WTC11 (cell line): ENCODE measurements around the gene GDF7. TPM values are rescaled to one million over a fixed set of nuclear protein-coding genes. Genes with fewer than 3 reads are reported as not detected.

Experiments used
- ATAC-seq: fragments of 200-7000 bp; cut with Tn5 transposase; 2 replicates; pipeline ENCODE4 v1.10.0; 2021; ENCODE audit warnings: mild to moderate bottlenecking, moderate library complexity
- Bru-seq: library from RNA; stranded (reverse); fragments of 400-500 nt; gene quantifications from one replicate; lab custom pipeline; 2021; lab: Mats Ljungman, UMichigan
- CTCF ChIA-PET: fragments of 300-600 bp; sonication (Branson Sonifier 250); formaldehyde crosslinking; loops from one replicate; lab custom pipeline; 2021; ENCODE audit warnings: antibody characterized with exemption; lab: Charles Lee
- POLR2A ChIA-PET: fragments of 350-600 bp; sonication (Branson Sonifier 250); formaldehyde crosslinking; loops from one replicate; lab custom pipeline; 2021; ENCODE audit warnings: antibody characterized with exemption; lab: Charles Lee
- DNase-seq: peaks from one replicate; pipeline ENCODE4 v3.0.0; 2021; ENCODE audit warnings: low spot score
- H3K27ac Mint-ChIP-seq: 2 replicates; pipeline ENCODE4 v1.8.0; 2021; ENCODE audit warnings: mixed read lengths
- H3K27me3 Mint-ChIP-seq: 2 replicates; pipeline ENCODE4 v1.8.0; 2021; ENCODE audit warnings: low read depth, mild to moderate bottlenecking, moderate library complexity, mixed read lengths
- H3K36me3 Mint-ChIP-seq: 2 replicates; pipeline ENCODE4 v1.8.0; 2021; ENCODE audit warnings: mixed read lengths
- H3K4me1 Mint-ChIP-seq: 2 replicates; pipeline ENCODE4 v1.8.0; 2022; ENCODE audit warnings: mixed read lengths
- H3K4me3 Mint-ChIP-seq: 2 replicates; pipeline ENCODE4 v1.8.0; 2021; ENCODE audit warnings: mild to moderate bottlenecking, moderate library complexity, mixed read lengths
- H3K9me3 Mint-ChIP-seq: 2 replicates; pipeline ENCODE4 v1.8.0; 2021; ENCODE audit warnings: mixed read lengths
- SMAD3 ChIP-seq: sonication (generic); formaldehyde crosslinking; IDR thresholded peaks from 2 replicates; pipeline ENCODE4 v1.8.0; 2022; ENCODE audit warnings: missing genetic modification reagents, mild to moderate bottlenecking, borderline replicate concordance
- long read RNA-seq, 3 experiments: library from RNA in 1 of 3; library from capped mRNA in 1 of 3; library from polyadenylated mRNA in 1 of 3; unstranded in 2 of 3; stranded (forward) in 1 of 3; transcript quantifications; one replicate each; pipeline ENCODE4 v2.0.0, GENCODE V29; 2021
- total RNA-seq: library from RNA; stranded (reverse); gene quantifications from 3 replicates; pipeline ENCODE4 v1.2.3, GENCODE V29; 2021
- TF ChIP-seq, protein P1 (sequence below): fragments of 250-450 bp; sonication (Bioruptor Pico); IDR thresholded peaks from 2 replicates; pipeline ENCODE4 v2.1.2; 2022; ENCODE audit warnings: mild to moderate bottlenecking, moderate library complexity
- TF ChIP-seq, protein P2 (sequence below): sonication (generic); formaldehyde crosslinking; IDR thresholded peaks from 2 replicates; pipeline ENCODE4 v1.8.1; 2023; ENCODE audit warnings: mild to moderate bottlenecking, moderate library complexity, missing genetic modification reagents
- TF ChIP-seq, protein P3 (sequence below): sonication (generic); formaldehyde crosslinking; IDR thresholded peaks from 2 replicates; pipeline ENCODE4 v1.8.0; 2022; ENCODE audit warnings: mild to moderate bottlenecking, missing genetic modification reagents
- TF ChIP-seq, protein P4 (sequence below): sonication (generic); formaldehyde crosslinking; IDR thresholded peaks from 2 replicates; pipeline ENCODE4 v1.8.1; 2023; ENCODE audit warnings: mild to moderate bottlenecking, missing genetic modification reagents, borderline replicate concordance
- TF ChIP-seq, protein P5 (sequence below): fragments of 200-600 bp; IDR thresholded peaks from 2 replicates; pipeline ENCODE4 v1.8.0; 2022; ENCODE audit warnings: antibody characterized with exemption
- TF ChIP-seq, protein P6 (sequence below): sonication (generic); formaldehyde crosslinking; IDR thresholded peaks from 2 replicates; pipeline ENCODE4 v1.8.0; 2022; ENCODE audit warnings: missing genetic modification reagents

Gene GDF7
- total RNA-seq: 0.18 to 0.55 TPM (median 0.23 TPM) in 3 replicates
- Bru-seq, nascent RNA: percentile 14 among the genes with signal in this experiment
- long read RNA-seq, experiment 1, full-length matches to known transcripts: 4 of 4 reads
- long read RNA-seq, experiment 1, partial matches to known transcripts: 0 of 4 reads
- long read RNA-seq, experiment 1, other reads (novel, unspliced or antisense): 0 of 4 reads
- long read RNA-seq, experiment 2, partial matches to known transcripts: 0 of 1 reads
- long read RNA-seq, experiment 2, other reads (novel, unspliced or antisense): 1 of 1 reads
- long read RNA-seq, experiment 3: 0 reads

DNA sequence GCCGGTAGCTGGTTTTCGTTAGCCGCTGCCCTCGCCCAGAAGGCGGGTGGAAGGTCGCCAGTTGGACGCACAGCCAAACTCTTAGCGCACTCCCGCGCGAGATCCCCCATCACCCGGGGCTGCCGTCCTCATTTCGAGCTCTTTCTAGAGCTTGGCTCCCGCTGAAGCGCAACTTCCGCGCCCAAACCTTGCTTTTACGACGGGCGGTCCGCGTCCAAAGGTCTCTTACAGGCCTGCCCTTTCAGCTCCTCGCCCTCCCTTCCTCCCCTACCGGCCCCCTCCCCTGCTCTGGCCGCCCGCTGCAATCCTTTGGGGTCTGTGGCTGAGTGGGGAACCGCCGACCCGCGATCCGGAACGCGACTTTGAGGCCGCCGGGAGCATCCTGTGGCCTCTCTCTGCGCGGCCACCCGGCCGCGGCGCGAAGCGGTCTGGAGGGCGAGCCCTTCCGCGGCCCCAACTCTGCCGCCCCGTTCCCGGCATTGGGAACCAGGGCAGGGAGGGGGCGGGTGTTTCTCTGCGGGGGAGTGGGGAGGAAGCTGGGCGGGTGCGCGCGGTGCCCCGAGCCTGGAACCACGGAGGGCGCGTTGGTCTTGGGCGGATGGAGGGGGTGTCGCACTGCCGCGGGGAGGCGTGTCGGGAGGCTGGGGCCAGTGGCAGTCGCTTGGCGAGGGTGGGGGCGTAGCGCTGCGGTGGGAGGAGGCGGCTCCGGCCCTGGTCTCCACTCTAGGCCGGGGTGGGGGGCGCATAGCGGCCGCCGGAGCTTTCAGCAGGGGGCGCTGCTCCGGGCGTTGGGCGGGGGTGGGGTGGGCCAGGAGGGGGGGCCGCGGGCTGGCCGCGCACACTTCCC lies at the start of gene GDF7:
Gene GDF7, plus strand, starts transcription at position 841 of the 847 bp plus-strand sequence. CDS start 96 bp downstream, outside the sequence.
- peak within 1 kb of the TSS; percentile 76 for H3K4me3 Mint-ChIP-seq
- peak; percentile 35 for ATAC-seq
- TF ChIP-seq, protein P1, sequence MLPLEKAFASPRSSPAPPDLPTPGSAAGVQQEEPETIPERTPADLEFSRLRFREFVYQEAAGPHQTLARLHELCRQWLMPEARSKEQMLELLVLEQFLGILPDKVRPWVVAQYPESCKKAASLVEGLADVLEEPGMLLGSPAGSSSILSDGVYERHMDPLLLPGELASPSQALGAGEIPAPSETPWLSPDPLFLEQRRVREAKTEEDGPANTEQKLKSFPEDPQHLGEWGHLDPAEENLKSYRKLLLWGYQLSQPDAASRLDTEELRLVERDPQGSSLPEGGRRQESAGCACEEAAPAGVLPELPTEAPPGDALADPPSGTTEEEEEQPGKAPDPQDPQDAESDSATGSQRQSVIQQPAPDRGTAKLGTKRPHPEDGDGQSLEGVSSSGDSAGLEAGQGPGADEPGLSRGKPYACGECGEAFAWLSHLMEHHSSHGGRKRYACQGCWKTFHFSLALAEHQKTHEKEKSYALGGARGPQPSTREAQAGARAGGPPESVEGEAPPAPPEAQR (CRISPR knock-in tag): no peak
- TF ChIP-seq, protein P2, sequence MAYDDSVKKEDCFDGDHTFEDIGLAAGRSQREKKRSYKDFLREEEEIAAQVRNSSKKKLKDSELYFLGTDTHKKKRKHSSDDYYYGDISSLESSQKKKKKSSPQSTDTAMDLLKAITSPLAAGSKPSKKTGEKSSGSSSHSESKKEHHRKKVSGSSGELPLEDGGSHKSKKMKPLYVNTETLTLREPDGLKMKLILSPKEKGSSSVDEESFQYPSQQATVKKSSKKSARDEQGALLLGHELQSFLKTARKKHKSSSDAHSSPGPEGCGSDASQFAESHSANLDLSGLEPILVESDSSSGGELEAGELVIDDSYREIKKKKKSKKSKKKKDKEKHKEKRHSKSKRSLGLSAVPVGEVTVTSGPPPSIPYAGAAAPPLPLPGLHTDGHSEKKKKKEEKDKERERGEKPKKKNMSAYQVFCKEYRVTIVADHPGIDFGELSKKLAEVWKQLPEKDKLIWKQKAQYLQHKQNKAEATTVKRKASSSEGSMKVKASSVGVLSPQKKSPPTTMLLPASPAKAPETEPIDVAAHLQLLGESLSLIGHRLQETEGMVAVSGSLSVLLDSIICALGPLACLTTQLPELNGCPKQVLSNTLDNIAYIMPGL (CRISPR knock-in tag): peak; percentile 19; the same call in 1 of the 2 replicates
- TF ChIP-seq, protein P3, sequence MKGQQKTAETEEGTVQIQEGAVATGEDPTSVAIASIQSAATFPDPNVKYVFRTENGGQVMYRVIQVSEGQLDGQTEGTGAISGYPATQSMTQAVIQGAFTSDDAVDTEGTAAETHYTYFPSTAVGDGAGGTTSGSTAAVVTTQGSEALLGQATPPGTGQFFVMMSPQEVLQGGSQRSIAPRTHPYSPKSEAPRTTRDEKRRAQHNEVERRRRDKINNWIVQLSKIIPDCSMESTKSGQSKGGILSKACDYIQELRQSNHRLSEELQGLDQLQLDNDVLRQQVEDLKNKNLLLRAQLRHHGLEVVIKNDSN: no peak
- TF ChIP-seq, protein P4, sequence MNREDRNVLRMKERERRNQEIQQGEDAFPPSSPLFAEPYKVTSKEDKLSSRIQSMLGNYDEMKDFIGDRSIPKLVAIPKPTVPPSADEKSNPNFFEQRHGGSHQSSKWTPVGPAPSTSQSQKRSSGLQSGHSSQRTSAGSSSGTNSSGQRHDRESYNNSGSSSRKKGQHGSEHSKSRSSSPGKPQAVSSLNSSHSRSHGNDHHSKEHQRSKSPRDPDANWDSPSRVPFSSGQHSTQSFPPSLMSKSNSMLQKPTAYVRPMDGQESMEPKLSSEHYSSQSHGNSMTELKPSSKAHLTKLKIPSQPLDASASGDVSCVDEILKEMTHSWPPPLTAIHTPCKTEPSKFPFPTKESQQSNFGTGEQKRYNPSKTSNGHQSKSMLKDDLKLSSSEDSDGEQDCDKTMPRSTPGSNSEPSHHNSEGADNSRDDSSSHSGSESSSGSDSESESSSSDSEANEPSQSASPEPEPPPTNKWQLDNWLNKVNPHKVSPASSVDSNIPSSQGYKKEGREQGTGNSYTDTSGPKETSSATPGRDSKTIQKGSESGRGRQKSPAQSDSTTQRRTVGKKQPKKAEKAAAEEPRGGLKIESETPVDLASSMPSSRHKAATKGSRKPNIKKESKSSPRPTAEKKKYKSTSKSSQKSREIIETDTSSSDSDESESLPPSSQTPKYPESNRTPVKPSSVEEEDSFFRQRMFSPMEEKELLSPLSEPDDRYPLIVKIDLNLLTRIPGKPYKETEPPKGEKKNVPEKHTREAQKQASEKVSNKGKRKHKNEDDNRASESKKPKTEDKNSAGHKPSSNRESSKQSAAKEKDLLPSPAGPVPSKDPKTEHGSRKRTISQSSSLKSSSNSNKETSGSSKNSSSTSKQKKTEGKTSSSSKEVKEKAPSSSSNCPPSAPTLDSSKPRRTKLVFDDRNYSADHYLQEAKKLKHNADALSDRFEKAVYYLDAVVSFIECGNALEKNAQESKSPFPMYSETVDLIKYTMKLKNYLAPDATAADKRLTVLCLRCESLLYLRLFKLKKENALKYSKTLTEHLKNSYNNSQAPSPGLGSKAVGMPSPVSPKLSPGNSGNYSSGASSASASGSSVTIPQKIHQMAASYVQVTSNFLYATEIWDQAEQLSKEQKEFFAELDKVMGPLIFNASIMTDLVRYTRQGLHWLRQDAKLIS (CRISPR knock-in tag): no peak
- TF ChIP-seq, protein P5, sequence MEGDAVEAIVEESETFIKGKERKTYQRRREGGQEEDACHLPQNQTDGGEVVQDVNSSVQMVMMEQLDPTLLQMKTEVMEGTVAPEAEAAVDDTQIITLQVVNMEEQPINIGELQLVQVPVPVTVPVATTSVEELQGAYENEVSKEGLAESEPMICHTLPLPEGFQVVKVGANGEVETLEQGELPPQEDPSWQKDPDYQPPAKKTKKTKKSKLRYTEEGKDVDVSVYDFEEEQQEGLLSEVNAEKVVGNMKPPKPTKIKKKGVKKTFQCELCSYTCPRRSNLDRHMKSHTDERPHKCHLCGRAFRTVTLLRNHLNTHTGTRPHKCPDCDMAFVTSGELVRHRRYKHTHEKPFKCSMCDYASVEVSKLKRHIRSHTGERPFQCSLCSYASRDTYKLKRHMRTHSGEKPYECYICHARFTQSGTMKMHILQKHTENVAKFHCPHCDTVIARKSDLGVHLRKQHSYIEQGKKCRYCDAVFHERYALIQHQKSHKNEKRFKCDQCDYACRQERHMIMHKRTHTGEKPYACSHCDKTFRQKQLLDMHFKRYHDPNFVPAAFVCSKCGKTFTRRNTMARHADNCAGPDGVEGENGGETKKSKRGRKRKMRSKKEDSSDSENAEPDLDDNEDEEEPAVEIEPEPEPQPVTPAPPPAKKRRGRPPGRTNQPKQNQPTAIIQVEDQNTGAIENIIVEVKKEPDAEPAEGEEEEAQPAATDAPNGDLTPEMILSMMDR: peak; percentile 31; the same call in 1 of the 2 replicates
- TF ChIP-seq, protein P6, sequence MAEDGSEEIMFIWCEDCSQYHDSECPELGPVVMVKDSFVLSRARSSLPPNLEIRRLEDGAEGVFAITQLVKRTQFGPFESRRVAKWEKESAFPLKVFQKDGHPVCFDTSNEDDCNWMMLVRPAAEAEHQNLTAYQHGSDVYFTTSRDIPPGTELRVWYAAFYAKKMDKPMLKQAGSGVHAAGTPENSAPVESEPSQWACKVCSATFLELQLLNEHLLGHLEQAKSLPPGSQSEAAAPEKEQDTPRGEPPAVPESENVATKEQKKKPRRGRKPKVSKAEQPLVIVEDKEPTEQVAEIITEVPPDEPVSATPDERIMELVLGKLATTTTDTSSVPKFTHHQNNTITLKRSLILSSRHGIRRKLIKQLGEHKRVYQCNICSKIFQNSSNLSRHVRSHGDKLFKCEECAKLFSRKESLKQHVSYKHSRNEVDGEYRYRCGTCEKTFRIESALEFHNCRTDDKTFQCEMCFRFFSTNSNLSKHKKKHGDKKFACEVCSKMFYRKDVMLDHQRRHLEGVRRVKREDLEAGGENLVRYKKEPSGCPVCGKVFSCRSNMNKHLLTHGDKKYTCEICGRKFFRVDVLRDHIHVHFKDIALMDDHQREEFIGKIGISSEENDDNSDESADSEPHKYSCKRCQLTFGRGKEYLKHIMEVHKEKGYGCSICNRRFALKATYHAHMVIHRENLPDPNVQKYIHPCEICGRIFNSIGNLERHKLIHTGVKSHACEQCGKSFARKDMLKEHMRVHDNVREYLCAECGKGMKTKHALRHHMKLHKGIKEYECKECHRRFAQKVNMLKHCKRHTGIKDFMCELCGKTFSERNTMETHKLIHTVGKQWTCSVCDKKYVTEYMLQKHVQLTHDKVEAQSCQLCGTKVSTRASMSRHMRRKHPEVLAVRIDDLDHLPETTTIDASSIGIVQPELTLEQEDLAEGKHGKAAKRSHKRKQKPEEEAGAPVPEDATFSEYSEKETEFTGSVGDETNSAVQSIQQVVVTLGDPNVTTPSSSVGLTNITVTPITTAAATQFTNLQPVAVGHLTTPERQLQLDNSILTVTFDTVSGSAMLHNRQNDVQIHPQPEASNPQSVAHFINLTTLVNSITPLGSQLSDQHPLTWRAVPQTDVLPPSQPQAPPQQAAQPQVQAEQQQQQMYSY (CRISPR knock-in tag): peak; percentile 35; the same call in 1 of the 2 replicates
- TF ChIP-seq SMAD3: no peak
- POLR2A ChIA-PET: interaction anchor here (1.3 to 1.4 kb wide), 2 partner anchors 9 to 220 kb away, joined by 3 to 7 read pairs; no protein-coding TSS in a partner anchor
- peaks cover 96% of the 10 kb centered on the region for H3K27me3 Mint-ChIP-seq
- H3K9me3 Mint-ChIP-seq: no peaks in the 10 kb centered on the region
- peaks cover 38% of the 10 kb centered on the region for H3K4me1 Mint-ChIP-seq
- H3K36me3 Mint-ChIP-seq: no peaks in the 10 kb centered on the region
- CTCF ChIA-PET: interaction anchor here (0.6 to 8.9 kb wide), 15 partner anchors 8 to 1787 kb away, joined by 3 to 329 read pairs (median 3); partner anchors contain the start of genes HS1BP3 and RHOB
- H3K27ac Mint-ChIP-seq: no peak within 1 kb of the TSS
- DNase-seq: peak; percentile 72
